GM20000 (cell line): Measurements from ENCODE around the gene BAK1.

Experiments used
- DNase-seq: peaks from one replicate; pipeline ENCODE4 v3.0.0; 2012; ENCODE audit warnings: low spot score
- CTCF ChIP-seq: IDR thresholded peaks from 2 replicates; pipeline ENCODE4 v1.5.1; 2012; ENCODE audit warnings: mild to moderate bottlenecking, control low read depth; ENCODE audit errors: extremely low read depth, missing control alignments

Gene BAK1

GRCh38 chr6:33621711-33622388, 41.8 kb upstream of the BAK1 start:
- TF ChIP-seq CTCF = no peak
- DNase-seq = peak; percentile 67

GRCh38 chr6:33620856-33621710, 41.0 kb upstream of the BAK1 start, which contains the start of gene ITPR3:
TSS of gene ITPR3 (plus strand) at chr6:33621322. CDS start at chr6:33621603, 281 bp downstream.
- no peak for TF ChIP-seq CTCF
- DNase-seq = peak; percentile 99

GRCh38 chr6:33620158-33620855, 40.2 kb upstream of the BAK1 start:
- TF ChIP-seq CTCF = no peak
- peak; percentile 58 for DNase-seq

GRCh38 chr6:33619166-33619840, 39.2 kb upstream of the BAK1 start:
- no peak for TF ChIP-seq CTCF

GRCh38 chr6:33616913-33617312, 36.8 kb upstream of the BAK1 start:
- DNase-seq = no peak
- no peak for TF ChIP-seq CTCF

More at GRCh38 chr6:33619166-33619840, 39.2 kb upstream of the BAK1 start:
- DNase-seq = no peak

GRCh38 chr6:33616113-33616512, 36.0 kb upstream of the BAK1 start:
- no peak for TF ChIP-seq CTCF
- no peak for DNase-seq
